Epithelial cell of esophagus (primary cell): ENCODE measurements around the gene TRHDE.

Experiments used
- DNase-seq: peaks from one replicate; pipeline ENCODE4 v3.0.0; 2010; ENCODE audit warnings: low read depth
- H3K4me3 ChIP-seq: 2 replicates; pipeline ENCODE4 v1.5.1; 2011; ENCODE audit warnings: mild to moderate bottlenecking, low read length, control low read depth
- TF ChIP-seq, protein P1 (sequence below): IDR thresholded peaks from 2 replicates; pipeline ENCODE4 v1.5.1; 2011; ENCODE audit warnings: low read depth, mild to moderate bottlenecking, low read length, control low read depth, inconsistent platforms; ENCODE audit not compliant: insufficient read depth; ENCODE audit errors: missing control alignments

TRHDE gene

DNA sequence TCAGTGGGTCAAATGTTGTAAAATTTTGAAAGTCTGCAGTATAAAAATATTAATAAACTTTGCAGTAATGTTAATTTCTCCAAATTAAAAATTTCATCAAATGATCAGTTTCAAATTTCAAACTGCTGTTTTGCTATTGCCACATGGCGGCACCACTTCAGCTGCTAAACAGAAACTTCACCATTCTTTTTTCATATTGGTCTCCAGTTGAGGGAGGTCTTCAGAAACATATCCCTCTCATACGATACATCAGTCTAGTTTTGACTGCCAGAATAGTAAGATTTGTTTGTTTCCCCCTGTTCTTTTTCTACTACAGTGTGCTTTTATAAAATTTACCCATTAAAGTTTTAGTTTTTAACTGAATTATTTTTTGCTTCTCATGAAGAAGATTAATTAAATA, 4.2 kb upstream of the TRHDE start:
- no peak for DNase-seq
- H3K4me3 ChIP-seq, result no peak overlapping the region
- TF ChIP-seq, protein P1, sequence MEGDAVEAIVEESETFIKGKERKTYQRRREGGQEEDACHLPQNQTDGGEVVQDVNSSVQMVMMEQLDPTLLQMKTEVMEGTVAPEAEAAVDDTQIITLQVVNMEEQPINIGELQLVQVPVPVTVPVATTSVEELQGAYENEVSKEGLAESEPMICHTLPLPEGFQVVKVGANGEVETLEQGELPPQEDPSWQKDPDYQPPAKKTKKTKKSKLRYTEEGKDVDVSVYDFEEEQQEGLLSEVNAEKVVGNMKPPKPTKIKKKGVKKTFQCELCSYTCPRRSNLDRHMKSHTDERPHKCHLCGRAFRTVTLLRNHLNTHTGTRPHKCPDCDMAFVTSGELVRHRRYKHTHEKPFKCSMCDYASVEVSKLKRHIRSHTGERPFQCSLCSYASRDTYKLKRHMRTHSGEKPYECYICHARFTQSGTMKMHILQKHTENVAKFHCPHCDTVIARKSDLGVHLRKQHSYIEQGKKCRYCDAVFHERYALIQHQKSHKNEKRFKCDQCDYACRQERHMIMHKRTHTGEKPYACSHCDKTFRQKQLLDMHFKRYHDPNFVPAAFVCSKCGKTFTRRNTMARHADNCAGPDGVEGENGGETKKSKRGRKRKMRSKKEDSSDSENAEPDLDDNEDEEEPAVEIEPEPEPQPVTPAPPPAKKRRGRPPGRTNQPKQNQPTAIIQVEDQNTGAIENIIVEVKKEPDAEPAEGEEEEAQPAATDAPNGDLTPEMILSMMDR, result peak; percentile 21

DNA sequence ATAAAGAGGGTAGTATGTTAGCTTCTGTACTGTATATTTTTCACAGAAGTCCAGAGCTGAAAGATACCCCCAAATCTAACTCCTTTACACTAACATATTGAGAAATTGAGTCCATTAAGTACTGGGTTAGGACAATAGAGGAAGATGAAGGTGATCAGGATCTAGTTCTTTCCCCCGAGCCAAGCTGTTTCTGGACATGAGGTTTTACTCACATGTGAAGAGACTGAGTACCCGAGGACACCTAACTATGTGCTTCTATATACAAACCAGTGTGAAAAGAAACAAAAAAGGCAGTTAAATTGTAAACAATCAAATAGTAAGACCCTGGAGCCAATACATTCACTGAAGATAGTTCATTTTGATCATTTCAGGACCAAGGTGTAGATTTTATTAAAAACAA, 3.8 kb upstream of the TRHDE start:
- TF ChIP-seq, protein P1, result no peak
- no peak for DNase-seq
- no peak overlapping the region for H3K4me3 ChIP-seq

DNA sequence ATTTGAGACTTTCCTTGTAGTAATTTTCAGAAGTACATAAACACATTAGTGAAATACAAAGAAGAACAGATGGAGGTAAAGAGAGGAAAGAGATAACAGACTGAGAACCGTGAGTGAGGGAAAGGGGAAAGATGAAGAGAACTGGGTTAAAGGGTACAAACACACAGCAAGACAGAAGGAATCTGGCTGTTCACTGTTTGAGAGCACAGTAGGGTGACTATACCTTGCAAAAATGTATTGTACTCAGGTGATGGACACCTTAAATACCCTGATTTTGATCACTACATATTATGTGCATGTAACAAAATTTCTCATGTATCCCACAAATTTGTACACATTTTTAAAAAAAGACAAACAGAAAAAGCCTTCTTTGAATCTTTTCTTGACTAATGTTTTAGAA, 2.7 kb upstream of the TRHDE start:
- TF ChIP-seq, protein P1, result no peak
- no peak for DNase-seq
- no peak overlapping the region for H3K4me3 ChIP-seq

DNA sequence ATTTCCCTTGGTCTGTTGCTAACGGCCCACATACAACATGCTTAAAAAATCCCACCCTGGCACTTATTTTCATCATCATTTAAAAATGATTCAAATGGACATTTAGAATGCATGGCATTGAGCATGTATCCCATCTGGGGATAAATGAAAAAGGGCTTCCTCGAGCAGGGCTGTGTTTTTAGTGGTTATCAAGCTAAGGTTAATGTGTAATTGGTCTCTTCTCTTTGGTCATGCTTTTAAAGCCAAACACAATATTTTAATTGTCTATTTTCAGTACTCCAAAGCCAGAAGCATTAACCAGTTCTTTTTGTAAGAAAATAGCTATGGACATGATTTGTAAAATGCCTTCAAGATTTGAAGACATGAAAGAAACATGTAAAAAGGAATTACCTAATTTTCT, 1.9 kb upstream of the TRHDE start:
- no peak for DNase-seq
- no peak overlapping the region for H3K4me3 ChIP-seq
- TF ChIP-seq, protein P1, result no peak

DNA sequence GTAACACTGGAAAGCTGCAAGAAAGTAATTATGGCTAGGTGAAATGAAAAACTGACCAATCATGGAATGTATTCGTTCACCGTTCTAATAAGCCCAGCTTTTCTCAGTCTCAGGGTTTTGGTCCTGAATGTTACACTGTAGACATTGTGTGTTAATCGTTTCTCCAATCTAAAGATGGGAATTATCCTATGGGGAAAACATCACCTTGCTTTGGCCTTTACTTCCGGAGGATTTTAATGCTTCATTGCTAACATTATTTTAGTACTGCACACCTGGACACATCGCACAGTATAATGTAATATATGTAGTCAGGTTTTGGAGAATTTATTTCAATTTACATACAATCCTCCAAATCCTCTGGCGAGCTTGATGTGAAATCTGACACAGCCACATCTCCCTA, 1.2 kb upstream of the TRHDE start:
- TF ChIP-seq, protein P1, result no peak
- H3K4me3 ChIP-seq, result no peak overlapping the region
- DNase-seq, result no peak

DNA sequence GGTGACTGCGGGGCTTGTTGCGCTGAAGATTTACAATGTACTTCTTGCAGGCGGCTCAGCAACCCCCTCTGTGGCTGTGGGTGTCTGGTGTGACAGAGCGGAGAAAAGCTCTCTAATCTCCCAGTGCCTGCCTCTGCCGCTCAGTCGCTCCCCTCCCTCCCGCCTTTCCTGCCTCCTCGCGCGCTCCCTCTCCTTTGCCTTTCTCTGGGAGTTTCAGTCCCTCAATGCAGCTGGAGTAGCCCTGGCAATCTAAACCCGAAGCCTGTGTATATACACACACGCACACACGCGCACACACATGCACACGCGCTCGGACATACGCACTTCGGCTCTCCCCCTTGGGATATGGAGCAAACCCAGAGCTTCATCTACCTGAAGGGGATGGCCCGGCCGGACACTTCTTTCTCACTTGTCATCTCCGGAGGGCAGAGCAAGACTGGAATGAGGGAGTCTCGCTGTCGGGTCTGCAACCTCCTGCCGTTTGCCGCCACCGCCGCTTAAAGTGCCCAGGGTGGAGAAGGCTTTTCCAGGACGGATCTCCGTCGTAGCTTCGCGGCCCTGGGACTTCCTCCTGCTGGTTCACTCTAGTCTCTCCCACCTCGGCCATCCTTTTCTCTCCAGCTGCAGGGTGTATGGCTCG, 599 bp upstream of the TRHDE start:
- peak; percentile 18 for DNase-seq
- TF ChIP-seq, protein P1, result no peak
- peak overlapping the region; percentile 44 for H3K4me3 ChIP-seq
